Tibial artery (tissue), 4 donors: ENCODE results near the gene TOX2.

Source experiments
- DNase-seq, 2 donors: peaks; one replicate each; pipeline ENCODE4 v3.0.0-alpha.2; 2019
- H3K27ac ChIP-seq, 2 donors: fragments of 200-600 bp; sonication (generic) in 1 of 2; 1 replicate in 1 of 2; 2 replicates in 1 of 2; pipeline ENCODE4 v1.5.1; 2018 to 2019; ENCODE audit warnings: mild to moderate bottlenecking in 1 of 2
- H3K27me3 ChIP-seq, 2 donors: fragments of 200-600 bp; sonication (generic) in 1 of 2; one replicate each; pipeline versions ENCODE4 v1.5.1 to v1.6.0; 2016 to 2019
- H3K36me3 ChIP-seq, 3 donors: fragments of 200-600 bp; sonication (generic) in 2 of 3; one replicate each; pipeline ENCODE4 v1.5.1; 2016 to 2019; ENCODE audit warnings: mild to moderate bottlenecking in 2 of 3
- H3K4me1 ChIP-seq, 4 donors: fragments of 200-600 bp; sonication (generic) in 2 of 4; 1 replicate in 3 of 4; 2 replicates in 1 of 4; pipeline ENCODE4 v1.5.1; 2016 to 2019
- H3K4me3 ChIP-seq, 2 donors: fragments of 200-600 bp; sonication (generic) in 1 of 2; 1 replicate in 1 of 2; 2 replicates in 1 of 2; pipeline ENCODE4 v1.5.1; 2018 to 2019; ENCODE audit warnings: mild to moderate bottlenecking in 2 of 2
- H3K9me3 ChIP-seq, 3 donors: fragments of 200-600 bp; sonication (generic) in 1 of 3; one replicate each; pipeline ENCODE4 v1.5.1; 2016 to 2019
- CTCF ChIP-seq, 2 experiments: fragments of 200-600 bp in 1 of 2; fragments of 450-650 bp in 1 of 2; IDR thresholded peaks; one replicate each; pipeline ENCODE4 v1.5.1; 2017 to 2019; ENCODE audit warnings: antibody characterized with exemption in 2 of 2, mild to moderate bottlenecking in 1 of 2, moderate library complexity in 1 of 2
- intact Hi-C: fragments of 100-400 bp; cut with DNase I; formaldehyde crosslinking; loops from one replicate; pipeline ENCODE4 v1.15.0; 2023; ENCODE audit warnings: low total_unique reads

TOX2 gene

GRCh38 chr20:43963872-43964791 is 49.5 kb downstream of the TOX2 start:
- intact Hi-C loops = no loop called here
- H3K4me1 ChIP-seq = peaks cover 0 to 7% (median 0%) of the 10 kb centered on the region in 4 donors
- TF ChIP-seq CTCF (IDR thresholded peaks at IDR 0.05) = no peak
- no peak overlapping the region for H3K4me3 ChIP-seq
- no peaks in the 10 kb centered on the region for H3K36me3 ChIP-seq
- DNase-seq = peak; percentile 68 to 70
- peaks cover 0 to 24% of the 10 kb centered on the region in 2 donors for H3K27me3 ChIP-seq
- no peaks in the 10 kb centered on the region for H3K9me3 ChIP-seq
- H3K27ac ChIP-seq = no peak overlapping the region

GRCh38 chr20:43968341-43969000 is 53.8 kb downstream of the TOX2 start:
- no peak for DNase-seq
- no peak for TF ChIP-seq CTCF (IDR thresholded peaks at IDR 0.05)
- Histone ChIP-seq H3K36me3 (no peaks in the 10 kb centered on the region), H3K27ac (no peak overlapping the region), H3K27me3 (peaks cover 0 to 3% of the 10 kb centered on the region in 2 donors), H3K9me3 (no peaks in the 10 kb centered on the region), H3K4me3 (no peak overlapping the region), H3K4me1 (no peaks in the 10 kb centered on the region)
- intact Hi-C loops = no loop called here

- H3K27ac ChIP-seq = no peak overlapping the region
- no peak overlapping the region for H3K4me3 ChIP-seq
- no peak for DNase-seq
- H3K36me3 ChIP-seq = no peaks in the 10 kb centered on the region
- no peaks in the 10 kb centered on the region for H3K9me3 ChIP-seq
- intact Hi-C loops = no loop called here
- H3K27me3 ChIP-seq = peaks cover 0 to 3% of the 10 kb centered on the region in 2 donors
- H3K4me1 ChIP-seq = no peaks in the 10 kb centered on the region
- TF ChIP-seq CTCF (IDR thresholded peaks at IDR 0.05) = no peak
These were observed 54.4 kb downstream of the TOX2 start for GRCh38 chr20:43969028-43969447.

GRCh38 chr20:43969501-43970182 is 55.0 kb downstream of the TOX2 start:
- Histone ChIP-seq H3K27me3 (peaks cover 0 to 3% of the 10 kb centered on the region in 2 donors), H3K4me3 (no peak overlapping the region), H3K27ac (no peak overlapping the region), H3K36me3 (no peaks in the 10 kb centered on the region), H3K9me3 (no peaks in the 10 kb centered on the region), H3K4me1 (no peaks in the 10 kb centered on the region)
- no peak for DNase-seq
- intact Hi-C loops = no loop called here
- no peak for TF ChIP-seq CTCF (IDR thresholded peaks at IDR 0.05)

GRCh38 chr20:43971267-43971666 is 56.6 kb downstream of the TOX2 start:
- Histone ChIP-seq H3K36me3 (no peaks in the 10 kb centered on the region), H3K4me1 (no peaks in the 10 kb centered on the region), H3K27ac (no peak overlapping the region), H3K9me3 (no peaks in the 10 kb centered on the region), H3K27me3 (peaks cover 0 to 3% of the 10 kb centered on the region in 2 donors), H3K4me3 (no peak overlapping the region)
- DNase-seq = no peak
- TF ChIP-seq CTCF (IDR thresholded peaks at IDR 0.05) = no peak
- intact Hi-C loops = no loop called here
